RWPE1 (cell line): Measurements from ENCODE around the gene ITGB5.

Source experiments
- CTCF ChIA-PET: fragments of 350-600 bp; sonication (Branson Sonifier 250); formaldehyde crosslinking; extraction: SDS; loops from one replicate; lab custom pipeline; 2021; lab: Yijun Ruan, JAX
- POLR2A ChIA-PET: fragments of 400-600 bp; formaldehyde crosslinking; extraction: SDS; loops from one replicate; lab custom pipeline; 2020; ENCODE audit warnings: antibody characterized with exemption; ENCODE audit not compliant: low non-redundant PET; lab: Yijun Ruan, JAX
- DNase-seq: peaks from one replicate; pipeline ENCODE4 v3.0.0; 2012; ENCODE audit warnings: low spot score
- H3K27ac ChIP-seq: fragments of 450-650 bp; 2 replicates; pipeline ENCODE4 v1.5.1; 2017
- TF ChIP-seq, protein P1 (sequence below): fragments of 450-650 bp; conservative IDR thresholded peaks from 2 replicates; pipeline ENCODE4 v1.5.1; 2017; ENCODE audit warnings: low read depth, mild to moderate bottlenecking

The ITGB5 gene

DNA sequence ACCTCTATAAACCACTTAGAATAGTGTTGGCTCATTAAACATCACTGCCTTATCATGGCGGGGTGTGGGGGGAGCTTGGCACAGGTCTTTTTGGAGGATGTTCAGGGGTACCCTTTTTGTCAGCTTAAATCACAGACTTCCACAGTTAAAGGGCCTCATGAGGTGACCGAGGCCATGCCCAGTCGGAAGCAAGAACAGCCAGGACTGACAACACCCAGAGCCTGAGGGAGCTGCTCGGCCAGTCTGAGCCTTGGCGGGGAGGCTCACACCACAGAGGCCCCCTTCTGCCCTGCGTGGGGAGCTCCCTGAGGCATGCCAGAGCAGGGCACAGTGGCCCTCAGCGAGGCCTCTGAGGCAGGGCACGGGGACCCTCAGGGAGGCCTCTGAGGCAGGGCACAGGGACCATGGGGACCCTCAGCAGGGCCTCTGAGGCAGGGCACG is 107.4 kb downstream of the ITGB5 start:
- ChIA-PET POLR2A (no interaction called here), CTCF (interaction anchor here (1.1 to 2.1 kb wide), 2 partner anchors 11 to 122 kb away, joined by 3 to 10 read pairs; no protein-coding TSS in a partner anchor)
- DNase-seq = no peak
- peak overlapping the region; percentile 30 for H3K27ac ChIP-seq
- TF ChIP-seq, protein P1, sequence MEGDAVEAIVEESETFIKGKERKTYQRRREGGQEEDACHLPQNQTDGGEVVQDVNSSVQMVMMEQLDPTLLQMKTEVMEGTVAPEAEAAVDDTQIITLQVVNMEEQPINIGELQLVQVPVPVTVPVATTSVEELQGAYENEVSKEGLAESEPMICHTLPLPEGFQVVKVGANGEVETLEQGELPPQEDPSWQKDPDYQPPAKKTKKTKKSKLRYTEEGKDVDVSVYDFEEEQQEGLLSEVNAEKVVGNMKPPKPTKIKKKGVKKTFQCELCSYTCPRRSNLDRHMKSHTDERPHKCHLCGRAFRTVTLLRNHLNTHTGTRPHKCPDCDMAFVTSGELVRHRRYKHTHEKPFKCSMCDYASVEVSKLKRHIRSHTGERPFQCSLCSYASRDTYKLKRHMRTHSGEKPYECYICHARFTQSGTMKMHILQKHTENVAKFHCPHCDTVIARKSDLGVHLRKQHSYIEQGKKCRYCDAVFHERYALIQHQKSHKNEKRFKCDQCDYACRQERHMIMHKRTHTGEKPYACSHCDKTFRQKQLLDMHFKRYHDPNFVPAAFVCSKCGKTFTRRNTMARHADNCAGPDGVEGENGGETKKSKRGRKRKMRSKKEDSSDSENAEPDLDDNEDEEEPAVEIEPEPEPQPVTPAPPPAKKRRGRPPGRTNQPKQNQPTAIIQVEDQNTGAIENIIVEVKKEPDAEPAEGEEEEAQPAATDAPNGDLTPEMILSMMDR = no peak

DNA sequence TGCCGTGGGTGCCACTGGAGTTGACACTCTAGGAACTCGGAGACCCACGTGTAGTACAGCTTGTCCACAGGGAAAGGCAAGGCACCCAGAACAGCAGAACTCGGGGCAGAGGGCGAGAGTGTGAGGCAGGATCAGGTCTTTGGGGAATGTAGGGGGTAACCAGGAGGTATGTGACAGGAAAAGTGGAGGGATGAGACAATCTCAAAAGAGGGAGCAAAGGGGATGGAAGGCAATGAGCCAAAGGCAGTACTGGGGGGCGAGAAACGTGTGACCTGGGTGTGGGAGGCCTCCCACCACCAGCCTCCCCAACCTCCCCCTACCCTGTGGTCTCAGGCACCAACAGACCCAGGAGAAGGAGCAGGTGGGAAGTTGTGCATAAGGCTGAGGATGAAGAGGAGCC is 108.0 kb downstream of the ITGB5 start:
- TF ChIP-seq, protein P1 = no peak
- 0 out of 2 replicates have a peak overlapping the region, but pooled peaks have one; percentile 3 for H3K27ac ChIP-seq
- no peak for DNase-seq
- POLR2A ChIA-PET = no interaction called here
- CTCF ChIA-PET = interaction anchor here (0.6 to 2.1 kb wide), 3 partner anchors 10 to 126 kb away, joined by 3 to 10 read pairs (median 5); no protein-coding TSS in a partner anchor

DNA sequence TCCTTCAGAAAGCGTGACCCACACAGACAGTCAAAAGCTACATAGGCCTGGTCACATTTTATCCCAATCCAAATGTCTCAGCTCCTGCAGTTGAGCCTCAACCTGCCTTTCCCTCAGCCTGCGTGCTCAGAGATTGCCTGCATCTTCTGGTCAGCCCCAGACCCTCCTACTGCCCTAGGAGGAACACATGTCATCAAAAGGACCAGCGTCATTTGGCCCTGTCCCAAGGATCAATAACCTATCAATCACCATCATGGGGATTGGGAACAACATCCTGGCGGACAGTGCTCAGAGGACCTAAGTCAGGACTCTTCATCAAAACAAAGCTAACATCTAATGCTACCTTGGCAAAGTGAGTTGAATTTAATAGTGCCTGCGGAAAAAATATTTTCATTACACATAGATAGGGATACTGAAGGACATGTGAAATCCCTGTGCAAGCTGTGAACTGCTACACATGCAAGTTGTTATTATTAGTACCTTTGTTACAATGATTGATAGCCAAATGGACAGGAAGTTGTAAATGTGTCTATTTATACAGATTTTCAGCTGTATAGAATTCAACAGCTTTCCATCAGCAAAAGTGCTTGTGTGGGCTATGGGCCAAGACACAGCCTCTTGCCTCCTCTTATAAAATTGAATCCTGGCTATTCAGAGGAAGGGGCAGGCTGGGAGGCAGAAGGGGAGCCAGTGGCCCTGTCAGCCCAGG is 109.2 kb downstream of the ITGB5 start:
- no peak overlapping the region for H3K27ac ChIP-seq
- POLR2A ChIA-PET = no interaction called here
- DNase-seq = no peak
- CTCF ChIA-PET = interaction anchor here (0.7 to 2.1 kb wide), 3 partner anchors 17 to 142 kb away, joined by 3 to 10 read pairs (median 6); no protein-coding TSS in a partner anchor
- TF ChIP-seq, protein P1 = no peak

DNA sequence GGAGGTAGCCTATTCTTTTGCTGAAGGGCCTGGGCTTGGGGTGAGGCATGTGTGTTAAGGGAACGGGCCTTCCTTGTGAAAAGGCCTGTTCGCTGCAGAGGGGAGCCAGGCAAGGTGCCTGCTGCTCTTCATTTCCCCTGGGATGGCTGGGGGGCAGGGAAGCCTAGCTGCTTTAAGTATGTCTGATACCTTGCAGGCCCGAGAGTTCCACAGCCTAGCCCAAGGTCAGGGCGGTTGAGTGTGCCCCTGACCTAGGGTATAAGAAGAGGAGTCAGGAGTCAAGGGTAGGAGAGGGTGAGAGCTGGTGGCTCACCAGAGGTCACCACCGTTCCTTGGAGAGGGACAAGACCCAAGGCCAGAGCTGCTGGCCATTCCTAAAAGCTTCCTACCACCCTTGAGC is 110.3 kb downstream of the ITGB5 start:
- H3K27ac ChIP-seq = no peak overlapping the region
- ChIA-PET POLR2A (no interaction called here), CTCF (no interaction called here)
- DNase-seq = no peak
- TF ChIP-seq, protein P1 = no peak

DNA sequence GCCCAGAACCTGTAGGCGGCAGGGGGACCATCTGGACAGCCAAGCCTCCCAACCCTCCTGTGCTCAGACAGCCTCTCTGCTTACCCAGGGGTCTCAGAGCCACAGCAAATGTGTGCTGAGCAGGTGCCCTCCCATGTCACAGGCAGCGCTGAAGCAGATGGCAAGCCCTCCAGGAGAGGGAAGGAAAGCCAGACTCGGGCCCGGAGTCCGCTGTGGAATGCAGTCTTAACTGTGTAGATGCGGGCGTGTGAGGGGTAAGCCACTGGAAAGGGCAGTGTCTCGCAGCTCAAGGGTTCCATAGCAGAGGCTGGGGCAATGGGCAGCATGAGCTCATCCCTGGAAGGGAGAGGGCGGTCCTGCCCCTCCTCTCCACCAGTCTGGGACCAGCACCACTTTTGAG is 111.3 kb downstream of the ITGB5 start:
- POLR2A ChIA-PET = no interaction called here
- DNase-seq = no peak
- H3K27ac ChIP-seq = peak overlapping the region; percentile 46; the same call in 1 of the 2 replicates
- CTCF ChIA-PET = interaction anchor here (0.5 kb wide), 1 partner anchor 274 kb away, joined by 4 read pairs; no protein-coding TSS in a partner anchor
- TF ChIP-seq, protein P1 = no peak

DNA sequence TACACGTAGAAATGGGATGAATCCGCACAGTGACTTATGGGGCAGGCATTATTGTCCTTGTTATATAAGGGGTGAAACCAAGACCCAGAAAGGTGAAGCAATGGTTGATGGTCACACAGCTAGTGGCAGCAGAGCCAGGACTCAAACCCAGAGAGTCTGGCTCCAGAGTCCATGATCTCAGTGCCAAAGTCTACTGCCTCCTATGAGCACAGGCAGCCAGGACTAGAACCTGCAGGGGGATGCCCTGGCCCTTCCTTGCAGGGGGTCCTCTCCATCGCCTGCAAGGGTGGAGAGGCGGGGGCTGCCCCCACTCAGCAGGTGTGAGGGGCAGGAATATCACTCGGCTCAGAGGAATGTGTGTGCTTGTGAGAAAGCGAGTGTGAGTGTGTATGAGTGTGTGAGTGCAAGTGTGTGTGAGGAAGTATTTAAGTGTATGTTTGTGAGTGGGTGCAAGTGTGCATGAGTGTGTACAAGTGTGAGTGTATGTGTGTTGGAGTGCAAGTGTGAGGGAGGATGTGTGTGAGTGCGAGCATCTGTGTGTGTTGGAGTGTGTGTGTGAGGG is 112.2 kb downstream of the ITGB5 start:
- peak overlapping the region; percentile 46 for H3K27ac ChIP-seq
- DNase-seq = no peak
- ChIA-PET POLR2A (no interaction called here), CTCF (interaction anchor here (1.2 kb wide), 1 partner anchor 127 kb away, joined by 6 read pairs; no protein-coding TSS in a partner anchor)
- TF ChIP-seq, protein P1 = no peak
